KMS-11 (cell line): ENCODE results near the gene STX18.

ENCODE experiments used
- H2AFZ ChIP-seq: fragments of 200-600 bp; sonication (generic); 2 replicates; pipeline ENCODE4 v1.6.1; 2016; ENCODE audit warnings: antibody characterized with exemption, mixed run types, low read depth
- H3K27ac ChIP-seq: fragments of 200-600 bp; sonication (generic); 2 replicates; pipeline ENCODE4 v1.6.1; 2016; ENCODE audit warnings: mild to moderate bottlenecking, mixed run types
- H3K27me3 ChIP-seq: fragments of 200-600 bp; sonication (generic); 2 replicates; pipeline ENCODE4 v1.6.1; 2017; ENCODE audit warnings: mild to moderate bottlenecking, low read depth, mixed run types, moderate library complexity; ENCODE audit not compliant: insufficient read depth
- H3K36me3 ChIP-seq: fragments of 200-600 bp; sonication (generic); 2 replicates; pipeline ENCODE4 v1.6.1; 2017; ENCODE audit warnings: mild to moderate bottlenecking, mixed run types; ENCODE audit not compliant: insufficient read depth
- H3K4me1 ChIP-seq: fragments of 200-600 bp; sonication (generic); 2 replicates; pipeline ENCODE4 v1.6.1; 2016; ENCODE audit warnings: mild to moderate bottlenecking, low read depth, mixed run types; ENCODE audit not compliant: poor library complexity, severe bottlenecking
- H3K4me2 ChIP-seq: fragments of 200-600 bp; sonication (generic); 2 replicates; pipeline ENCODE4 v1.7.0; 2016; ENCODE audit warnings: mild to moderate bottlenecking, mixed run types
- H3K4me3 ChIP-seq: fragments of 200-600 bp; sonication (generic); IDR thresholded peaks from 2 replicates; pipeline ENCODE4 v1.6.1; 2017; ENCODE audit warnings: low read depth, low read length, mixed read lengths; ENCODE audit not compliant: insufficient read depth
- H3K79me2 ChIP-seq: fragments of 200-600 bp; sonication (generic); 2 replicates; pipeline ENCODE4 v1.6.1; 2016; ENCODE audit warnings: low read depth, mixed run types; ENCODE audit not compliant: insufficient read depth
- H3K9ac ChIP-seq: fragments of 200-600 bp; sonication (generic); 2 replicates; pipeline ENCODE4 v1.6.1; 2016; ENCODE audit warnings: mild to moderate bottlenecking, mixed run types
- H4K20me1 ChIP-seq: fragments of 200-600 bp; sonication (generic); 2 replicates; pipeline ENCODE4 v1.6.1; 2016; ENCODE audit warnings: mild to moderate bottlenecking, mixed run types; ENCODE audit not compliant: insufficient read depth
- TF ChIP-seq, protein P1 (sequence below): fragments of 200-600 bp; sonication (generic); conservative IDR thresholded peaks from 2 replicates; pipeline ENCODE4 v1.6.1; 2017; ENCODE audit warnings: low read depth, mild to moderate bottlenecking, antibody characterized with exemption, low read length, moderate library complexity, mixed read lengths

The STX18 gene

DNA sequence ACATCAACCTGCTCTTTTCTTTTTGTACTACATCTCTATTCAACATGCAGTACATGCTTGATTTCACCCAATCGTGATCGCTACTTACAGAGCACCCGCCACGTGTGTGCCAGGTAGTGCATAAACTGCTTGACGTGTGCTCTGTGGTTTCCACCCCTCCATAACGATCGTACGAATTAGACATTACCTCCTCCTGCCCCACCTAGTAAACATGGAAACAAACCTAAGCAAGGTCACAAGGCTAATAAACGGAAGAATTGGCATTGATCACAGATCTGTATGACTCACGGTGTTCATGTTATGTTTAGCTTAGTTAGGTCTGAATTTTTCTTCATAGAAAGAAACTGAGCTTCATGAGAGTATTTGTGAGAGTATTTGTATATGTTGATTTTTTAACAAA is 64.1 kb downstream of the STX18 start:
- no peaks in the 10 kb centered on the region for H4K20me1 ChIP-seq
- no peak overlapping the region for H3K4me3 ChIP-seq
- H3K27ac ChIP-seq, result no peak overlapping the region
- H3K4me1 ChIP-seq, result no peaks in the 10 kb centered on the region
- no peaks in the 10 kb centered on the region for H3K27me3 ChIP-seq
- TF ChIP-seq, protein P1, sequence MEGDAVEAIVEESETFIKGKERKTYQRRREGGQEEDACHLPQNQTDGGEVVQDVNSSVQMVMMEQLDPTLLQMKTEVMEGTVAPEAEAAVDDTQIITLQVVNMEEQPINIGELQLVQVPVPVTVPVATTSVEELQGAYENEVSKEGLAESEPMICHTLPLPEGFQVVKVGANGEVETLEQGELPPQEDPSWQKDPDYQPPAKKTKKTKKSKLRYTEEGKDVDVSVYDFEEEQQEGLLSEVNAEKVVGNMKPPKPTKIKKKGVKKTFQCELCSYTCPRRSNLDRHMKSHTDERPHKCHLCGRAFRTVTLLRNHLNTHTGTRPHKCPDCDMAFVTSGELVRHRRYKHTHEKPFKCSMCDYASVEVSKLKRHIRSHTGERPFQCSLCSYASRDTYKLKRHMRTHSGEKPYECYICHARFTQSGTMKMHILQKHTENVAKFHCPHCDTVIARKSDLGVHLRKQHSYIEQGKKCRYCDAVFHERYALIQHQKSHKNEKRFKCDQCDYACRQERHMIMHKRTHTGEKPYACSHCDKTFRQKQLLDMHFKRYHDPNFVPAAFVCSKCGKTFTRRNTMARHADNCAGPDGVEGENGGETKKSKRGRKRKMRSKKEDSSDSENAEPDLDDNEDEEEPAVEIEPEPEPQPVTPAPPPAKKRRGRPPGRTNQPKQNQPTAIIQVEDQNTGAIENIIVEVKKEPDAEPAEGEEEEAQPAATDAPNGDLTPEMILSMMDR, result no peak
- no peaks in the 10 kb centered on the region for H3K79me2 ChIP-seq
- H3K36me3 ChIP-seq, result no peaks in the 10 kb centered on the region
- H2AFZ ChIP-seq, result no peak overlapping the region
- no peak overlapping the region for H3K4me2 ChIP-seq
- no peak overlapping the region for H3K9ac ChIP-seq

DNA sequence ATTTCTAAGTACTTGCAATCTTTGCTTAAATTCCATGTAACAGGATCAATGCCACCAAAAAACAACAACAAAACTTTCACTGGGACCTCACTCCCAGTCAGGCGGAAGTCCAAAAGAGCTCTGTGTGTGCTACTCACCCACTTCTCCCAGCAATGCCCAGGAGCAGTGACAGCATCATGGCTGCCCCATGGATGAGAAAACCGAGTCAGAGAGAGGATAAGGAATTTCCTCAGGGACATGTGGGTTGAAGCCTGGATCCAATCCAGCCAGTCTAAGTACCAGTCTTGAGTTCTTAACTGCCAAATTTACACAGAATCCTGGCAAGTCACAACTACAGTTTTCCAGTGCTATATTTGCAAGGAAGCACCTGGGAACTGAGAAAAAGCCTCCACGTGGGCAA is 64.5 kb downstream of the STX18 start:
- no peaks in the 10 kb centered on the region for H3K79me2 ChIP-seq
- no peaks in the 10 kb centered on the region for H3K27me3 ChIP-seq
- no peak overlapping the region for H3K4me2 ChIP-seq
- TF ChIP-seq, protein P1, result no peak
- H4K20me1 ChIP-seq, result no peaks in the 10 kb centered on the region
- no peak overlapping the region for H2AFZ ChIP-seq
- no peak overlapping the region for H3K9ac ChIP-seq
- H3K27ac ChIP-seq, result no peak overlapping the region
- H3K4me3 ChIP-seq, result no peak overlapping the region
- no peaks in the 10 kb centered on the region for H3K36me3 ChIP-seq
- H3K4me1 ChIP-seq, result no peaks in the 10 kb centered on the region

DNA sequence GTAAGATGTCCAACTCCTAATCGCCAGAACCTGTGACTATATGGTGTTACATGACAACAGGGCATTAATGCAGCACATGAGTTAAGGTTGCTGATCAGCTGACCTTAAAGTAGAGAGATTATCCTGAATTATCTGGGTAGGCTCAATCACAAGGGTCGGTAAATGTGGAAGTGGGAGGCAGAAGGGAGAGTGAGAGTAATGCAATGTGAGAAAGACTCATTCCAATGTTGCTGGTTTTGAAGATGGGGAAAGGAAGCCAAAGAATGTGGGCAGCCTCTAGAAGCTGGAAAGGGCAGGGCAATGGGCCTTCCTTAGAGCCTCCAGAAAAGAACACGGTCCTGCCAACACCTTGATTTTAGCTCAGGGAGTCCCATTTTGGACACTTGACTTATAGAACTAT is 67.4 kb downstream of the STX18 start:
- Histone ChIP-seq H3K27ac (no peak overlapping the region), H3K4me1 (no peaks in the 10 kb centered on the region), H2AFZ (no peak overlapping the region), H3K27me3 (no peaks in the 10 kb centered on the region), H3K4me3 (no peak overlapping the region), H3K36me3 (no peaks in the 10 kb centered on the region), H3K79me2 (no peaks in the 10 kb centered on the region), H3K4me2 (no peak overlapping the region), H4K20me1 (no peaks in the 10 kb centered on the region), H3K9ac (no peak overlapping the region)
- TF ChIP-seq, protein P1, result no peak

DNA sequence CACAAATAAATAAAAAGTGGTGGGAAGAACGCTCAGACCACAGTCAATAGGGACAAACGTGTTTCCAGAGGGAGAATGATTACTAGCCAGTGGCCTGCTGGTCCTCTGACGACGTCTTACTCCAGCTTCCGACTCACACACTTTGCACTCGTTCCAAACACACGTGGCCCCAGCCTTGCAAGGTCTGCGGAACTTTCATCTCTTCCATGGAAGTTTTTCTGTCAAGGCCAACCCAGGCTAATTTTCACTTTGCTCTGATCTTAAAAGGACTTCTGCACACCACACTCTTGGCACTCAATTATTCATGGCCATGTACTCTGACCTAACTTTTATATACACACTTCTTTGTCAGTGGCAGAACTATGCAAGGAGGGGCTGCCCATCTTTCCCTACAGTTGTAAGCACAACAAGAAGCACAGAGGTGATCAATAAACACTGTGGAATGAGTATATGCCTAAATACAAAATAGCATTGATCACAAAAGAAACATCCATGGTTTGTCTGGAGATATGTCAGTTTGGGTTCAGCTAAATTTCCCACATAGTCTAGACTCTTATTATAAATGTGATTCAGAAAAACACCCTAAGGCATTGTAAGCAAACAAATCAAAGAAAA is 69.4 kb downstream of the STX18 start:
- no peak overlapping the region for H3K4me3 ChIP-seq
- no peaks in the 10 kb centered on the region for H3K79me2 ChIP-seq
- H3K27me3 ChIP-seq, result no peaks in the 10 kb centered on the region
- TF ChIP-seq, protein P1, result no peak
- H2AFZ ChIP-seq, result no peak overlapping the region
- no peaks in the 10 kb centered on the region for H3K36me3 ChIP-seq
- no peak overlapping the region for H3K9ac ChIP-seq
- no peak overlapping the region for H3K4me2 ChIP-seq
- H4K20me1 ChIP-seq, result no peaks in the 10 kb centered on the region
- no peak overlapping the region for H3K27ac ChIP-seq
- H3K4me1 ChIP-seq, result no peaks in the 10 kb centered on the region
